Peyer's patch (tissue), 4 donors: Measurements from ENCODE around the gene NAA50.

Source experiments
- POLR2A ChIP-seq, 2 donors: fragments of 450-650 bp; IDR thresholded peaks; one replicate each; pipeline ENCODE4 v1.5.1; 2017; ENCODE audit warnings: antibody characterized with exemption in 2 of 2, mild to moderate bottlenecking in 2 of 2, moderate library complexity in 2 of 2
- TF ChIP-seq, protein P1 (sequence below), 6 experiments: fragments of 450-650 bp in 4 of 6; fragments of 200-600 bp in 2 of 6; sonication (generic) in 1 of 6; IDR thresholded peaks; one replicate each; pipeline ENCODE4 v1.5.1; 2017 to 2019; ENCODE audit warnings: antibody characterized with exemption in 6 of 6, mild to moderate bottlenecking in 3 of 6, moderate library complexity in 1 of 6

DNA sequence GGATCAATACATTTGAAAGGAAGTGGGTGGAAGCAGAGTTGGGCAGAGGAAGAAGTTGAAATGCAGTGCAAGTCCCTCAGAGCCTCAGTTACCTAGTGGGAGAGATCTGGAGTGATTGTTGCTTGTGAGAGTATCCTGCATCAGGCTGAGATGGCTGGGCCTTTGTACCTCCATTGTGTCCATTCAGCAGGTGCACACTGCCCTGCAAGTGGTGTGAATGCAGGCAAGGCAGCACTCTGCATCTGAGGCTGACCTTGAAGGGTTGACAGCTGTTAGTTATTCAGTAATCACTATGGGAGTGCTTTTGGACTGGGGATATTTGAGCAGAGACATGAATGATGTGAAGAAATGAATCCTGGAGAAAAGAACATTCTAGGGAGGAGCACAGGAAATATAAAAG is 25.9 kb upstream of the NAA50 start:
- TF ChIP-seq, protein P1, sequence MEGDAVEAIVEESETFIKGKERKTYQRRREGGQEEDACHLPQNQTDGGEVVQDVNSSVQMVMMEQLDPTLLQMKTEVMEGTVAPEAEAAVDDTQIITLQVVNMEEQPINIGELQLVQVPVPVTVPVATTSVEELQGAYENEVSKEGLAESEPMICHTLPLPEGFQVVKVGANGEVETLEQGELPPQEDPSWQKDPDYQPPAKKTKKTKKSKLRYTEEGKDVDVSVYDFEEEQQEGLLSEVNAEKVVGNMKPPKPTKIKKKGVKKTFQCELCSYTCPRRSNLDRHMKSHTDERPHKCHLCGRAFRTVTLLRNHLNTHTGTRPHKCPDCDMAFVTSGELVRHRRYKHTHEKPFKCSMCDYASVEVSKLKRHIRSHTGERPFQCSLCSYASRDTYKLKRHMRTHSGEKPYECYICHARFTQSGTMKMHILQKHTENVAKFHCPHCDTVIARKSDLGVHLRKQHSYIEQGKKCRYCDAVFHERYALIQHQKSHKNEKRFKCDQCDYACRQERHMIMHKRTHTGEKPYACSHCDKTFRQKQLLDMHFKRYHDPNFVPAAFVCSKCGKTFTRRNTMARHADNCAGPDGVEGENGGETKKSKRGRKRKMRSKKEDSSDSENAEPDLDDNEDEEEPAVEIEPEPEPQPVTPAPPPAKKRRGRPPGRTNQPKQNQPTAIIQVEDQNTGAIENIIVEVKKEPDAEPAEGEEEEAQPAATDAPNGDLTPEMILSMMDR (IDR thresholded peaks at IDR 0.05), result no peak
- no peak for TF ChIP-seq POLR2A (IDR thresholded peaks at IDR 0.05)
